Activated naive CD4-positive, alpha-beta T cell (primary cell): Measurements from ENCODE around the gene HS6ST3.
"Not testable (repeated sequence)": the region's sequence is repeated elsewhere in the genome, so short reads cannot be mapped to it uniquely, and the experiment has no call there.

Experiments
- DNase-seq, 4 experiments: peaks; one replicate each; lab custom pipeline; 2025; lab: John Stamatoyannopoulos, UW

HS6ST3 gene

DNA sequence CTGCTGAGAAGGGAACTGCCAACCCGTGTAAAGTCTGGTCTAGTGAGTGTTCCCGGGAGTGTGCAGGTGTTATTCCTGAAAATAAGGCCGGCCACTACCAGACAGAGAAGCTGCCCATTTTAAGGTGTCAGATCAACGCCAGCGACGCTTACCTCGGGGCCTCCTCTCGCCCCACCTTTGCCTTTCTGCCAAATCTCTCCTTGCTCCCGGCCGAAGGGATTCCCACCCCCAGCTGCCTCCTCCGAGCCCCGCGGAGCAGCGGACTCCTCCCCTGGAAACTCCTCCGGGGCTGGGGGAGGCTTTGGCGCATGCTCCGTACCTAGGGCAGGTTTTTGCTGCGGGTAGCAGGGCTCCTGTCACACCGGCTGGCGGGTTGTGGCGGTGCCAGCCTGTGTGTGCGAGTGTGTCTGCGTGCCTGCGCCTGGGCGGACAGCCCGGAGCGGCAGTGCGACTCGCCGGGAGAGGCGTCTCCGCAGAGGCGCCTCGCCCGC lies at the start of gene HS6ST3:
TSS of gene HS6ST3 (plus strand) at position 359 of the 491 bp plus-strand sequence.
- DNase-seq = no peak

DNA sequence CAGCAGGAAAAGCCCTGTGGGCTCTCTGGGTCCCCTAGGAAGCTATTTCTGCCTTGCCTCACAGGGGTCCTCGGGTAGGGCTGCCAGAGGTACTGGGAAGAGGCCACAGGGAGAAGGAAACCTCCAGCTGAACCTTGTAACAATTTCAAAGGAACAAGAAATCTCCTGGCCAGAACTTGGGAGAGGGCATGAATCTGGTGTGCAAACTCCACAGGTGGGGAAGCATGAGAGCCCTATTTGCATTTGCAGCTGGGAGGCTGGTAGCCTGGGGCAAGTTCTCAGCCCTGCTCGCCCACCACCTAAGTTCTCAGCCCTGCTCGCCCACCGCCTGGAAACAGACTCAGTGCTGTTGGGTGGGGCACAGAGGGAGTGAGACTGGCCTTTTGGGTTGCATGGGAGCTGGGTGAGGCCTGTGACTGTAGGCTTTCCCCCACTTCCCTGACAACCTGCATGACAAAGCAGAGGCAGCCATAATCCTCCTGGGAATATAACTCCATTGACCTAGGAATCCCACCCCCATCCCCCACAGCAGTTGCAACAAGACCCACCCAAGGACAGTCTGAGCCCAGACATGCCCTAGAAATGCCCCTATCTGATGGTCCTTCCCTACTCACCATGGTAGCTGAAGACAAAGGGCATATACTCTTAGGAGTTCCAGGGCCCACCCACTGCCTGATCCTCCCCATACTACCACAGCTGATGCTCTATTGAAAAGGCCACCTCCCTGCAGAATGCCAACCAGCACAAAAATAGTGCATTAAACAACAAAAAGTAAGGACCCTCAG lies 48.4 kb upstream of the HS6ST3 start:
- DNase-seq = no peak

DNA sequence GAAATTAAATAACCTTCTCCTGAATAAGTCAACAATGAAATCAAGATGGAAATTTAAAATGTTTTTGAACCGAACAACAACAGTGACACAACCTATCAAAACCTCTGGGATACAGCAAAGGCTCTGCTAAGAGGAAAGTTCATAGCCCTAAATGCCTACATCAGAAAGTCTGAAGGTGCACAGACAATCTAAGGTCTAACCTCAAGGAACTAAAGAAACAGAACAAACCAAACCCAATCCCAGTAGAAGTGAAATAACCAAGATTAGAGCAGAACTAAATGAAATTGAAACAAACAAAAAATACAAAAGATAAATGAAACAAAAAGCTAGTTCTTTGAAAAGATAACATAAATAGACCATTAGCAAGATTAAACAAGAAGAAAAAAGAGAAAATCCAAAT lies 45.7 kb upstream of the HS6ST3 start:
- no peak for DNase-seq

DNA sequence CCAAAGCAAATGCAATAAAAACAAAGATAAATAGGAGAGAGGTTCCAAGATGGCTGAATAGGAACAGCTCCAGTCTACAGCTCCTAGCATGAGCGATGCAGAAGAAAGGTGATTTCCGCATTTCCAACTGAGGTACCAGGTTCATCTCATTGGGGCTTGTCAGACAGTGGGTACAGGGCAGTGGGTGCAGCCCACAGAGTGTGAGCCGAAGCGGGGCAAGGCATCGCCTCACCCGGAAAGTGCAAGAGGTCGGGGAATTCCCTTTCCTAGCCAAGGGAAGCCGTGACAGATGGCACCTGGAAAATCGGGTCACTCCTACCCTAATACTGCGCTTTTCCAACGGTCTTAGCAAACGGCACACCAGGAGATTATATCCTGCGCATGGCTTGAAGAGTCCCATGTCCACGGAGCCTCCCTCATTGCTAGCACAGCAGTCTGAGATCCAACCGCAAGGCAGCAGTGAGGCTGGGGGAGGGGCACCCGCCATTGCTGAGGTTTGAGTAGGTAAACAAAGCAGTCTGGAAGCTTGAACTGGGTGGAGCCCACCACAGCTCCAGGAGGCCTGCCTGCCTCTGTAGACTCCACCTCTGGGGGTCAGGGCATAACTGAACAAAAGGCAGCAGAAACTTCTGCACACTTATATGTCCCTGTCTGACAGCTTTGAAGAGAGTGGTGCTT lies 43.3 kb upstream of the HS6ST3 start:
- DNase-seq = not testable (repeated sequence)

DNA sequence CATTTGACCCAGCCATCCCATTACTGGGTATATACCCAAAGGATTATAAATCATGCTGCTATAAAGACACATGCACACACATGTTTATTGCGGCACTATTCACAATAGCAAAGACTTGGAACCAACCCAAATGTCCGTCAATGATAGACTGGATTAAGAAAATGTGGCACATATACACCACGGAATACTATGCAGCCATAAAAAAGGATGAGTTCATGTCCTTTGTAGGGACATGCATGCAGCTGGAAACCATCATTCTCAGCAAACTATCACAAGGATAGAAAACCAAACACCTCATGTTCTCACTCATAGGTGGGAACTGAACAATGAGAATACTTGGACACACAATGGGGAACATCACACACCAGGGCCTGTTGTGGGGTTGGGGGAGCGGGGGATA lies 39.0 kb upstream of the HS6ST3 start:
- not testable (repeated sequence) for DNase-seq

DNA sequence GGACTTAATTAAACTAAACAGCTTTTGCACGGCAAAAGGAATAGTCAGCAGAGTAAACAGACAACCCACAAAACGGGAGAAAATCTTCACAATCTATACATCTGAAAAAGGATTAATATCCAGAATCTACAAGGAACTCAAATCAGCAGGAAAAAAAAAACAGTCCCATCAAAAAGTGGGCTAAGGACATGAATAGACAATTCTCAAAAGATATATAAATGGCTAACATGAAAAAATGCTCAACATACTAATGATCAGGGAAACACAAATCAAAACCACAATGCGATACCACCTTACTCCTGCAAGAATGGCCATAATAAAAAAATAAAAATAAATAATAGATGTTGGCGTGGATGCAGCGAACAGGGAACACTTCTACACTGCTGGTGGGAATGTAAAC lies 38.4 kb upstream of the HS6ST3 start:
- not testable (repeated sequence) for DNase-seq

DNA sequence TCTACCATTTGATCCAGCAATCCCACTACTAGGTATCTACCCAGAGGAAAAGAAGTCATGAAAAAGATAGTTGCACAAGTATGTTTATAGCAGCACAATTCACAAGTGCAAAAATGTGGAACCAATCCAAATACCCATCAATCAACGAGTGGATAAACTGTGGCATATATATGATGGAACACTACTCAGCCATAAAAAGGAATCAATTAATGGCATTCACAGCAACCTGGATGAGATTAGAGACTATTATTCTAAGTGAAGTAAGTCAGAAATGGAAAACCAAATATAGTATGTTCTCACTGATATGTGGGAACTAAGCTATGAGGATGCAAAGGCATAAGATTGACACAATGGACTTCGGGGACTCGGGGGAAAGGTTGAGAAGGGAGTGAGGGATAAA lies 38.0 kb upstream of the HS6ST3 start:
- not testable (repeated sequence) for DNase-seq

DNA sequence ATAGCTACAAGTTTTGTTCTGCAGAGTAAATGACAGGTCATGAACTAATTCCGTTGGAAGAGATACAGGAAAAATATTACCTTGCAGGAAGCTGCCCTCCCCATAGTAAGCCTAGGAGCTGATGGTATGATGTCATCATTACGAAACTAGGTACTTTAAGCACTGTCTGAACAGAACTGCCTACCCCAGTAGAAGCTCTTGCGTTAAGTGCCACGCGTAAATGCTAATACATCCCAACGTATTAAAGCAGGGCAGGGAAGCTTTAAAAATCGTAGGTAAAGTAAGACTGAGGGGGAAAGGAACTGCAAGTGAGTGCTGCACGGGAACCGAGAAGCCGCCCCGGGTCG lies 37.3 kb upstream of the HS6ST3 start:
- DNase-seq = no peak

DNA sequence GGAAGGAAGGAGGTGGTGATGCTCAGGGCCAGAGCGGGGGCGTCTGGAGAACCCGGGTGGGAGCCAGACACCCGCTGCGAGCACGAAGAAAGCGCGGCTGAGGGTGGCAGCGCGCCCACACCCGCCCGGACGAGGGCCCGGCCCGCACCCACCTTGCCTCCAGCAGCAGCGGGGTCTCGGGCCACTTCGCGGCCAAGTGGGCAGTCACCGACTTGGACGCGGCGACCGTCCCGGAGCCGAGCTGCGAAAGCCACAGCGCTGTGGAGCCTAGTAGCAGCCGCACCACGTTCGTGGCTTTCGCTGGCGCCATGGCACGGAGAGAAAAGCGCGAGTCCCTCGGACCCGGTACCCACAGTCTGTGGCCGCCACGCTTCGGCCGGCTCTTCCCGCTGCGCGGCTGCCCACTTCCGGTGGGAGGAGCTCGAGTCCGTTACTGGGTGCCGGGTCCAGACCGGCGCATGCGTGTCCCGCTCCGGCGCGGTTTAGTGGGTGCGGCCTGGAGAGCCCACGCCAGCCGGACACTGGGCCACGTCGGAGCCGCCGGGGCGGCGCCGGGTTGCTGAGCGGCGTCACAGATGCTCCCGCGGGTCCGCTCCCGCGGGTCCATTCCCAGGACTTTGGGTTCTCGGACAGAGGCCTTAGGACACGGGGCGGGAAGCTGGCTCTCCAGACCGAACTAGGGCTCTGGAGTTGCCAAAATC lies 36.8 kb upstream of the HS6ST3 start, which contains the start of gene UGGT2:
TSS of gene UGGT2 (minus strand) at position 399 of the 701 bp plus-strand sequence. CDS start at position 310, 89 bp downstream.
- DNase-seq = no peak

DNA sequence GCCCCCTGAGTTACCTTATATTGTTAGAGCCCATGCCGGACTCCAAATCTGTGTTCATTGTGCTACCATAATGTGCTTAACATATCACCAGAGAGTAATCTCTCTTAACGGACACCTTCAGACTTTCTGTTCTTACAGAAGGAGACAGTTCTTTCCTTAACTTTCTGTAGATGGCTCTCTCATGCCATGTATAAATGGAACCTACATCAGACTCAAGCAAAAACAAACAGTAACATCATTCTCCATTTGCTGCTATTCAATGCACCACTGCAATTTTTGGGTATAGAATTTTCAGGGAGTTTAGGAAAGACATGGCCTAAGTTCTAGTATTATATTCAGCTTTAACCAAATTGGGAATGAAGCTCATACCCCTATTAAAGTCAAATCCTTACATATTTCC lies 24.1 kb upstream of the HS6ST3 start:
- DNase-seq = no peak

DNA sequence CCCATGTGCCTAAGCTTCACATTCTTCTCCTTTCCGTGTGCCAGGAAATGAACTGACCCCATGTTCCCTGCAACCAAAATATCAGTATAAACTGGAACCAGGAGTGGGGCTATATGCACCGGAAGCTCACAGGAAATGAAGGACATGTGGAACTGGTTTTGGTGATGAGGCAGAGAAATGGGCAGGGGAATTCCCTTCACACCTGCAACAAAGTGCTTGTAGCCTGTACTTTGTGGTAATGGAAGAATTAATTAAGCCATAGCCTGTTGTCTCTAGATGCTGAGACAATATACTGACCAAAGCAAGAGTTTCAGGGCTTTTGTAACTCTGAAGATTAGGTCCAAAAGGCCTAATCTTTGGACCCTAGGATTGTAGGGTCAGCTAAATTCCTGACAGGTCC lies 21.2 kb upstream of the HS6ST3 start:
- DNase-seq = no peak

DNA sequence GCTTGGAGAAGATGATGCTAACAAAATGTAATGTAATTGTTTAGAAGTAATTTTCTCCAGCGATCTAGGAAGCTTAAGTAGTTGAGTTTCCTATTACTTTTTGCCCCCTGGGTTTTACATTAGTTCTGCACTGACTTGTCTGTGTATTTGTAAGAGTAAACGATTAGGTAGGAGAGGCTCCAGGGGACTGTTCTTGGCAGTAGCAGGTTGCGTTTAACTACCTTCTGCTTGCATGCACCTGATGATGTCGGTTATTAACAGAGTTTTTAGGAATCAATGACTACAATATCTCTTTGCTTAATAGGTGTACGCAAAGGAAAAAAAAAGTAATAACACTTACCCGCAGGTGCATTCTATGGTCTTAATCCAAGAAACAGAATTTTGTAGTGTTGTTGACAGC lies 18.4 kb upstream of the HS6ST3 start:
- DNase-seq = no peak

DNA sequence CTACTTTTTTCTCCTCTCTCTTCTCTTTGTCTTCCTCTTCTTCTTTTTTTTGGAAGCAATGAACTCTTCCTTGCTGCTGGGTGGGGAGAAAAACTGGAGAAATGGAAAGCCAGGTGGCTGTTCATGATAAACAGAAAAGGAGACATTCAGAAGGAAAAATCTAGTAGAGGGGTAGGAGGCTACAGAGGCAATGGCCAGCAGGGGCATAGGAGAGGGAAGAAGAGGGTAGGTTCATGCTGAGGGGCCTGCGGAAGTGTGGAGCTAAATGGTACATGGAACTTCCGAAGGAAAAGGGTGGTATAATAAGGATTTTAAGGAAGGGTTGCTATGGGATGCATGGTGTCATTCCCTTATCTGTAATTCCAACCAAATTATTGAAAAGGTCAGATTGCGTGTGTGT lies 17.5 kb upstream of the HS6ST3 start:
- no peak for DNase-seq

DNA sequence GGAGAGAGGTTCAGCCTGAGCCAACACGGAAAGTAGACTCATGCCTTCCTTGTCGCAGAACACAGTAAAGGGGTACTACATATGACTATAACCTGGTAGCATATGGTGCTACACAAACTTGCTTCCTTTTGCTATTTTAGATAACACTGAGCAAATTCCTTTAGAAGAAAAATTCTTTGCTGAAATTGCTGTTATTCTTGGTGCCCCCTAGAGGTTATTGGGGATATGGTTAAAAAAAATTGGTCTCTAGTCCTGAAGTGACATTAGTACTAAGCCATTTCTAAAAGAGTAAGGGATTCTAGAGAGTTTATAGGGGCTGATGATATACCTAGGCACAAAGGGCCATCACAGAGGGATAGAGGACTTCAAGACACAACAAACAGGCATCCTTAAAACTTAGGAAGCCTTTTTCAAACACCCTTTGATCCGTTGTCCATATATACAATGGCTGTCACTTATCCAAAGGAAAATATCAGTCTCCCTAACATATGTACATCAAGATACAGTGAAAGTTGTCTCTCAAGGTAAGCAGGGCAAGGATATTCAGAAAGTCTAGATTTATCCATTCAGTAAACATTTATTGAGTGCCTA lies 13.9 kb upstream of the HS6ST3 start:
- no peak for DNase-seq

DNA sequence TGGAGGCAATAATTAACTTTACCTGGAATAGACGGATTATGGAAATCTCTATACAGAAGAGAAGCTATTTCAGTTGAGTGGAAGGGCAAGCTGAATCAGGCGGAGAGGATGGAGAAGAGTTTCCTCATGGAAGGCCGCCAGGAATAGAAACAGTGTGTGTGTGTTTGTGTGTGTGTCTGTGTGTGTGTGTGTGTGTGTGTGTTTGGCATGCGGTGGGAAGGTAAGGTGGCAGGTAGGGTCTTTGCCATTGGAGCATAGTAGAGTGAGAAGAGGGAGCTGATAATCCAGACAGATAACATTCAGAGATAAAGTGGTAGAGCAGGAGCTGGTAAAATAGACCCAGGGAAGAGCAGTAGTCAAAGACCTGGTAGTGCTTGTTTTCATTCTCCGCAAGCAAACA lies 9.2 kb upstream of the HS6ST3 start:
- no peak for DNase-seq

DNA sequence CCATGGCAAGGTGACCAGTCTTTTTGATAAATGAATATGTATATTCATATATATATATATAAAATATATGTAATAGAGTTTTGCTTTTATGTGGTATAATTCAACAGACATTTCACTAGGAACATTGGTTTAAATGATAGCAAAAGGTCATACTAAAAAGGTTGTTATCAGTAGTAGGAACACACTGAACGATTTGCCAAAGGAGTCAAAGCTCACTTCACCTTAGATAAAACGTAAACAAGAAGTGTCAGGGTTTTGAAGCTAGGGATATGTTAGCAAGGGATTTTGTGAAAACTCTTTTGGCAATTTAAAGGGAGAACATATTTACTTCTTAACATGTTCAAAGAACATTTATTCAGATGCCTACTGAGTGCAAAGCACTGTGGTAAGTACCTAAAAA lies 8.0 kb upstream of the HS6ST3 start:
- no peak for DNase-seq

DNA sequence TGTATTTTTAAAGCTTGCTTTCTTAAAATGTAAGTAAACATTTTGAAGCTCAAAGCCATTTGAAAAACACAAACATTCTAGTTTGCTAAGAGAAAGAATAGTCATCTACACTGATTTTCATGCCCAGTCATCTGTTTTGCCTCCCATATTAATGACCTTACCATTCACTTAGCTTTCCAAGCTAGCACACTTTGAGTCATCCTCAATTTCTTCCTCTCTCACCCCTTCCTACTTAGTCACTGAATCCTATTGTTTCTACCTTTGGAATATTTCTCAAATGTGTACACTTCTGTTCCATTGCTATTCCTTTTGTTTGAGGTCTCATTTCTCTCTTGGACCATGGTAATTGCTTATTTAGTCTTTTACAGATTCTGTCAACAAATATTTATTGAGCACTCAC lies 7.3 kb upstream of the HS6ST3 start:
- no peak for DNase-seq

DNA sequence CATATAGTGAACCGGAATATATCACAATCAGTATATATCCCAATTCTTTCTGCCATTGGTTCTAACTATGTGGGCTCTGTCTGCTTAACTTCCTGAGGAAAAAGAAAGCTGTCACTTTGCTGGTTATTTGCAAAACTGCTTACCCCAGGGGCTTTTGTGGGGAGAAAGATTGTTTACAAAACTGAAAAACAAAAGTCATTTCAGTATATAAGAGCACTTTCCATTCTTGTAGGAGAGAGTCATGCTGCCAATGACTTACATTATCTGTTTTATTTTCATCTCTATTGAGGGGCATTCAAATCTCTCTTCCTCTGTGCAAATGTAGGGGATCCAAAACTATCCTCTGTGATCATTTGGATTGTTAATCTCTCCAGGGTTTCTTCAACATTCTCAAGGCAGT lies 3.2 kb upstream of the HS6ST3 start:
- no peak for DNase-seq

DNA sequence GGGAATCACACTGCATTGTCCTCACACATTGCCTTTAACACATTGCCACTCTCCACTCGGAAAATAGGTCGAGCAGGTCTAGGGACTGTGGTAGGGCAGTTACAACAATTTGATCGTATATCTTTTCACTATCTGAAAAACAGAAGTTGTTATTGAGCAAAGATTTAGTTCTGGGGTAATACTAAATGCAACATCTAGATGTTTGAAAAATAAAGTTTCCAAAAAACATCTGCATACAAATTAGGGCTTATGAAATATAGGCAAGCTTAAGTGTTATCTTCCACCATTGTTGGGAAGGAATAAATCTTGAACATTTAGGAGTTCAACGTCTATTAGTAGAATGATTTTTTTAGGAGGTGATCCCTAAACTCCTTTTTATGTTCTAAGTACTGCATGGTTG lies 768 bp upstream of the HS6ST3 start:
- no peak for DNase-seq

DNA sequence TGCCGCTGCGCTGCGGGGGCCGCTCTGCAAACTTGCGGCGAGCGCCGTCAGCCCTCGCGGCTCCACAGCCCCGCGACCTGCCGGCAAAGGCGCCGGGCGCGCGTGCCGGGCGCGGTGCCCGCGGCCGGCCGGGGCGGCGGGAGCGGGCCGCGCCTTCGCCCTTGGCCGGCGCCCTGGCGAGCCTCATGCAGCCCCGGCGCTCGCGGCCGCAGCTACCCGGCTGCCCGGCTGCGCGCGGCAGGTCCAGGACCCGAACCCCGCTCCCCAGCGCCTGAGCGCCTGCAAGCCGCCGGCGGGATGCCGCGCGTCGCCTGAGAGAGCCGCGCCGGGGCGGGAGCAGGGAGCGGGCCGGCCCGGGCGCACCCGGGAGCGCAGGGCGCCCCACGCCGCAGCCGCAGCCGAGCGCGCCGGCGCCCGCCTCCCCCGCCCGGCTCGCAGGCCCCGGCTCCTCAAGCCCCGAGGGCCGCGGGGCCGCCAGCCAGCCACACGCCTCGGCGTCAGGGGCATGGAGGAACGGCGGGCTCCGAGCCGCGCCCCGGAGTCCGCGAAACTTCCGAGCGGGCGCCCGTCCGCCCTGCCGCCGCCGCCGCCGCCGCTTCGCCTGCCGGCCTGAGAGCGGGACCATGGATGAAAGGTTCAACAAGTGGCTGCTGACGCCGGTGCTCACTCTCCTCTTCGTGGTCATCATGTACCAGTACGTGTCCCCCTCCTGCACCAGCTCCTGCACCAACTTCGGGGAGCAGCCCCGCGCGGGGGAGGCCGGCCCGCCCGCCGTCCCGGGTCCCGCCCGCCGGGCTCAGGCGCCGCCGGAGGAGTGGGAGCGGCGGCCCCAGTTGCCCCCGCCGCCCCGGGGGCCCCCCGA lies 564 bp downstream of the HS6ST3 start:
- no peak for DNase-seq
